Mesodermal cell (in vitro differentiated cells): Measurements from ENCODE around the gene SPOCK2.

Experiments
- H3K27ac ChIP-seq: 2 replicates; pipeline ENCODE4 v1.7.0; 2013; ENCODE audit warnings: mild to moderate bottlenecking, low read depth, low read length, moderate library complexity; ENCODE audit not compliant: severe bottlenecking
- H3K36me3 ChIP-seq: 2 replicates; pipeline ENCODE4 v1.7.1; 2013; ENCODE audit warnings: mild to moderate bottlenecking, low read length, moderate library complexity; ENCODE audit not compliant: control insufficient read depth, insufficient read depth
- H3K4me1 ChIP-seq: one replicate; pipeline ENCODE4 v1.7.1; 2013; ENCODE audit warnings: mild to moderate bottlenecking, low read length; ENCODE audit not compliant: insufficient read depth, control insufficient read depth, poor library complexity, severe bottlenecking
- H3K4me3 ChIP-seq: 2 replicates; pipeline ENCODE4 v1.7.0; 2013; ENCODE audit warnings: low read length, control low read depth, mild to moderate bottlenecking; ENCODE audit not compliant: insufficient read depth, poor library complexity, severe bottlenecking; ENCODE audit errors: extremely low read depth
- H3K9me3 ChIP-seq: 2 replicates; pipeline ENCODE4 v1.7.1; 2013; ENCODE audit warnings: mild to moderate bottlenecking, low read length, moderate library complexity; ENCODE audit not compliant: control insufficient read depth
- WGBS, 2 experiments: methylation state at CpG; one replicate each; pipeline ENCODE4 v1.1.5; 2013; ENCODE audit warnings: missing lambda C conversion rate in 2 of 2; ENCODE audit not compliant: insufficient coverage in 2 of 2; 5-methylcytosine and 5-hydroxymethylcytosine counted together

SPOCK2 gene

DNA sequence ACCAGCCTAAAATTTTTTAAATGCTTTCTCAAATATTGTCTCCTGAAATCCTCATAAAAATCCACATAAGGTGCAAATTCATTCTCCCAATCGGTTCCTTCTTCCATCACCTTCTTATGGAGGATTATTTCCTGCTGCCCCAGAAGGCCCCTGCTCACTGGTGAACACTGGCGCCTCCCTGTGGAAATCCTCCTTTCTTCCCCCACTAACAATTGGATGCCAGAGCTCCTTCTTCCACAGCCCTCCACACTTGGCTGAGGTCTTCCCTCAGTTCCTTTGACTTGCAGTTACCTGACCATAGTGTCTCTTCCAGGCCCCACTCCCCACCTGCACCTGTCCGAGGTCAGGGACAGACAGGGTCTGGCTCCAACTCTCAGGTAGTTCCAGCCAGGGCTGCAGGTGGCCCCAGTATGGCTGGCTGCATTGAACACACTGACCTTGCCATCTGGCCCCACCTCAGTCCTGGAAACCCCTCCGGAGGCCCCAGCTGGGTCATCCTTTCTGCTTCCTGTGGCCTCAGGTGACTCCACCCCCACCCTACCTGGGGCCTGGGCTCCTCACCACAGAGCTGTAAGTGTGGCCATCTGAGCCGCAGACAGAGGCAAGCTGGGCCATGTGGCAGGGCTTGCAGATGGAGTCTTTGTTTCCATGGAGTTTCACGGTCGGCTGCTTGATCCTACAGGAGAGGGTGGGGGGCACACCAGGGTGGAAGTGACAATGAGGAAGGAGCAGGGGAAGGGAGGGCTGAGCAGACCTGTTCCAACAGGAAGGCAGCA is 18.4 kb downstream of the SPOCK2 start:
- 86 to 91% methylated on average over 7 of the region's 7 CpGs for WGBS, 2 experiments
- Histone ChIP-seq H3K27ac (no peak overlapping the region), H3K36me3 (no peaks in the 10 kb centered on the region), H3K9me3 (no peaks in the 10 kb centered on the region), H3K4me1 (no peaks in the 10 kb centered on the region), H3K4me3 (no peak overlapping the region)

DNA sequence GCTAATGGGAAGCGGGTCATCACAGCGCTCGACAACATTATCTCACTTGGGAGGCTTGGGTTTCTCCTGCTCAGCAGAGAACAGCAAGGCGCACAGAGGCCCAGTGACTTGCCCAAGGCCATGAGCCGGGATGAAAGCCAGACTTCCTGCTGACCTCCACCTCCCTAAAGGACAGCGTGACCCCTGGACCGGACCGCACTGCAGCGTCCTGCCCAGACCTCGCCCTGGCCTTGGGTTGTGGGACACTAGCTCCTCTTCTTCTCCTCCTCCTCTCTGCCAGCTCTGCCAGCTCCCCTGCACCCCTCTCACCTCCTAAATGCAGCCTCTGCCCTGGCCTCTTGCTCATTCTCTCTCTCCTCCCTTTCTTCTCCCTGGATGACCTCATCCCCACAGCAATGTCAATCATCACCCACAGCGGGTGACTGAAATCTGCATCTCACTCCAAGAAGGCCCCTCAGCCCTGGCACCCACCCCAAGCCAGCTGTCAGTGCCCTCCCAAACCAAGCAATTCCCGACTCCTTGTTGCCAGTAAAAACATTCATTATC is 19.4 kb downstream of the SPOCK2 start:
- no peak overlapping the region for H3K4me3 ChIP-seq
- 65 to 67% methylated on average over 12 of the region's 12 CpGs for WGBS, 2 experiments
- H3K4me1 ChIP-seq, result no peaks in the 10 kb centered on the region
- no peaks in the 10 kb centered on the region for H3K9me3 ChIP-seq
- no peaks in the 10 kb centered on the region for H3K36me3 ChIP-seq
- no peak overlapping the region for H3K27ac ChIP-seq

DNA sequence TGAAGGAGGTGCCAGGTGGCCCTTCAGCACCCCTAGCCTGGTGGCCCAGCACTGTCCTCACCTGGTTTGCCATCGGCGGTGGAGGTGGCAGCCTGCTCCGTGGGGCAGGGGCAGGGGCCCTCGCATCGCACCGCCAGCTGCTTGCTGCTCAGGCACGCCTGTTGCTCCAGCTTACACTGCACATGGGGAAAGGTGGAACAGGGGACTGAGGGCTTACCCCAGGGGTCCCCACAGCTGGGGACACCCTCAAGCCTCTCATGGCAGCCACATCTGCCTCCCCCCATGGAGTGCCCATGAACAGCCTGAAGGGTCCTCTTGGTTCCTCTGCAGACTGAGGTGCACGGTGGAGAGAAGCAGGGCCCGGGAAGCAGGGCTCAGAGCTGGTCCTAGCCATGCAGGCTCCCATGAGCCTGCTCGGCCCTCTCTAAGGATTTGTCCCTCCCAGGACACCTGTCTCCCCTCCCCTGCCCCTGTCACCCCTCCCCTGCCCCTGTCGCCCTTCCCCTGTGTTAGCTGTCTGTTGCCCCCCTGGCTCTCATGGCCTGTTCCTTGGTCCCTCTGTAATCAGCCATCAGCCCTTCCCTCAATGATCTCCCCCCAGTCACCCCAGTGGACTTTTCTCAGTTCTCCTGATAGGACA is 20.1 kb downstream of the SPOCK2 start:
- no peak overlapping the region for H3K4me3 ChIP-seq
- H3K4me1 ChIP-seq, result no peaks in the 10 kb centered on the region
- H3K9me3 ChIP-seq, result no peaks in the 10 kb centered on the region
- 95 to 98% methylated on average over 5 to 11 of the region's 11 CpGs for WGBS, 2 experiments
- H3K27ac ChIP-seq, result no peak overlapping the region
- no peaks in the 10 kb centered on the region for H3K36me3 ChIP-seq

DNA sequence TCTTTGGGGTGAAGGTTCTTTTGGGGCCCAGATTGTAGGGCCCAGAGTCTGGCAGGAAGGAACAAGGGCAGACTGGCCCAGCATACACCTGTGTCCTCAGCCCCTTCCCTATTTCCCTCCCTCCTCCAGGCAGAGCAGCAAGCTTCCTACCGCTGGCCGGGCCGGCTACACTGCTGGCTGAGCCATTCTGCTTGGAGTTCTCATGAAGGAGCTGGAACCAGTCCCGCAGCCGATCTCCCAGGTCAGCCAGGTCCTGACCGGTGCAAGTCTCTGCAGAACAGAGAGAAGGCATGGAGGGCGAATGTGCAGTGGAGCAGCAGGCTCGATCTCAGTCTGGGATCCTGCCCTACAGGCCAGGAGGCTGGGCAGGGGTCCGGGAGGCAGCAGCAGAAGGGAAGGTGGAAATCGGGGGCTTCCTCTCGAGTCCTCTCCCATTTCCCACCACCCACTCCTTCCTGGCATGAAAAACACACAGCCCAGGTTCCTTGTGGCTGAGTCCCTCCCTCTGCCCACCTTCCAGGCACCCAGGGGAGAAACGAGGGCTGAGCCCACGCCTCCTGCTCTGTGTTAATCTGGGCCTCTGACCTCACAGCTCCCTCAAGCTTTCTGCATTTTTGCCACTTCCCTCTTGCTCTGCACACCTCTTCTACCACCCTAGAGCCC is 20.8 kb downstream of the SPOCK2 start:
- Histone ChIP-seq H3K9me3 (no peaks in the 10 kb centered on the region), H3K4me3 (no peak overlapping the region), H3K27ac (no peak overlapping the region), H3K36me3 (no peaks in the 10 kb centered on the region), H3K4me1 (no peaks in the 10 kb centered on the region)
- WGBS, 2 experiments, result 89 to 92% methylated on average over 9 to 12 of the region's 13 CpGs

DNA sequence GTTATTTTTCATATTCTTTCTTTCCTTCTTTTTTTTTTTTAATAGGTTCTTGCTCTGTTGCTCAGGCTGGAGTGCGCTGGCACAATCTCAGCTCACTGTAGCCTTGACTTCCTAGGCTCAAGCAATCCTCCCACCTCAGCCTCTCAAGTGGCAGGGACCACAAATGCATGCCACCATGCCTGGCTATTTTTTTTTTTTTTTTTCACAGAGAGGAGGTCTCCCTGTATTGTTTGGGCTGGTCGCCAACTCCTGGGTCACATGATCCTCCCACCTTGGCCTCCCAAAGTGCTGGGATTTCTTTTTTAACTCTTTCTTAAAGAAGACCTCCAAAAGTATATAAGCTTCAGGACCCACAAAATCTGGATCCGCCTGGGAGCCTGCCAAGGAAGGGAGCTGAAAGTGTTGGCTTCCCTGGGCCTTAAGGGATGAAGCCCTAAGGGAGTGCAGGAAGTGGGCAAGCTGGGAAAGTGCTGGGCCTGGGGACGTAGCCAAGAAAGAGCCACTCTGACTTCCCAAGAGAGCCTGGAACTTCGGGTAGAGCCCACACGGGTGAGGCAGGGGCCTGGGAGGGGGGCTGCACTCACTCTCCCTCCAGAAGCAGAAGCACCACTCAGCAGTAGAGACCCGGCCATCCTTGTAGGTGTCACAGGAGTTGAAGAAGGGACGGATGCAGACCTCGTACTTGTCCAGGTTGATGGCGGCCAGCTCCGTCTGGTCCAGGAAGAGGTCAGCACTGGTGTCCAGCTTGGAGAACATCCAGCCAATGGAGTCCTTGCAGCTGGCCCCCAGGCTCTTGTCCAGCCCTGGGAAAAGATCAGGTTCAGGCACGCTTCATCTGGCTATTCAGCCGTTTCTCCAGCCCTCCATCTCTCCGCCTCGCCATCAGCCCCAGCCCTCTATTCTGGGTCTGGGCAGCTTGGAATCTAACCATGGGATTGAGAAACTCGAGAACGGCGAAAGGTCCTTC is 21.8 kb downstream of the SPOCK2 start:
- Histone ChIP-seq H3K4me3 (no peak overlapping the region), H3K36me3 (no peaks in the 10 kb centered on the region), H3K27ac (no peak overlapping the region), H3K4me1 (no peaks in the 10 kb centered on the region), H3K9me3 (no peaks in the 10 kb centered on the region)
- WGBS, 2 experiments, result 88 to 92% methylated on average over 14 to 17 of the region's 18 CpGs

DNA sequence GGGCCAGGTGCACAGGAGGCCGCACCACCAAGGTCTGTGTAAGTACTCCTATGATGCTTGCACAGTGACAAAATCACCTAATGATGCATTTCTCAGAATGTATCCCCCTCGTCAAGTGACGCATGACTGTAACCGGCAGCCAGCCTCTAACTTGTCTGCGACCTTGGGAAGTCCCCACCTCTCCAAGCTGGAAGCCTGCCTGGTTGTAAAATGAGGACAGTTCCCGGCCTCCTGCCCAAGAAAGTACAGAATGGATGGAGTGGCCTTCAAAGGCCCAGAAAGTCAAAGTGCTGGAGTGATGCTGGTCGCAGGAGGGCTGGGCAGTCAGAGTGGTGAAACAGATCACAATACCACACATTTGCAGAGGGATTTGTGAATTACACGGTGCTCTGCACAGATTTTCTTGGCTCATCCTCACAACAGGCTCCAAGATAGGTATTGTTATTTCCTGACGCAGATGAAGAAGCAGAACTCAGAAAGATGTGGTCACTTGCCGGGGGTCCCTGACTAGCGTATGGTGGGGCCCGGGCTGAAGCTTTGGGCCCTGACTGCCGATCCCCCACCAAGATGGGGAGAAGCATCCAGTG is 22.8 kb downstream of the SPOCK2 start:
- Histone ChIP-seq H3K36me3 (no peaks in the 10 kb centered on the region), H3K4me1 (peaks cover 4% of the 10 kb centered on the region), H3K27ac (no peak overlapping the region), H3K4me3 (no peak overlapping the region), H3K9me3 (no peaks in the 10 kb centered on the region)
- 95% methylated on average over 12 of the region's 13 CpGs for WGBS, 2 experiments

DNA sequence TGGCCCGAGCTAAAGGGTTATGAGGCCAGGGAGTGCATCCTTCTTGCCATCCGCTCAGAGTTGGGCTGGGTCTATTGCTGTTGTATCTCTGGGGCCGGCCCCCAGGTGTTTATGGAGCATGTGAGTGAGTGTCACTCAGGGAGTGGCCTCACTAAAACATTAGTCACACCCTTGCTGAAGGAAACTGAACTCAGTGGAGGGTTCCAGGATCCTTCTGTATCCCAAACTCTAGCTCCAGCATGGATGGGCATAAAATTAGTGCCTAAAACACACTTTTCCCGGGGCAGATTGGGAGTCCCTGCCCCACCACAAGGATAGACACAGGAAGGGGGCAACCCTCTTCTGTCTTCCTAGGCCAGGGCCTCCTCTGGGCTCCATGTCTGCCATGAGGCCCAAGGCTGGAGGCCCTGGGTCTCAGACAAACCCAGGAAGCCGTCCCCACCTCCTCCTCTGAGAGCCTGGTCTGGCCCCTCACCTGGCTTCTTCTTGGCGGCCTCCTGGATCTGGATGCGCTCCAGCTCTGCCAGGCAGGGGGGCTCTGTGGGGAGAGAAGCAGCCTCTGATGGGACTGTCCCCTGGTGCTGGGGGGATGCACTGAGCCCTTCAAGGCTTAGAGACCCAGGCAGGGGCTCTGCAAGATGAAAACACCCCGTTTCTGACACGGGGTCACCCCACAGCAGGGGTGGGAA is 24.5 kb downstream of the SPOCK2 start:
- WGBS, 2 experiments, result 64 to 80% methylated on average over 4 to 6 of the region's 9 CpGs
- no peak overlapping the region for H3K27ac ChIP-seq
- H3K4me1 ChIP-seq, result peaks cover 12% of the 10 kb centered on the region
- no peaks in the 10 kb centered on the region for H3K9me3 ChIP-seq
- H3K4me3 ChIP-seq, result no peak overlapping the region
- H3K36me3 ChIP-seq, result no peaks in the 10 kb centered on the region

DNA sequence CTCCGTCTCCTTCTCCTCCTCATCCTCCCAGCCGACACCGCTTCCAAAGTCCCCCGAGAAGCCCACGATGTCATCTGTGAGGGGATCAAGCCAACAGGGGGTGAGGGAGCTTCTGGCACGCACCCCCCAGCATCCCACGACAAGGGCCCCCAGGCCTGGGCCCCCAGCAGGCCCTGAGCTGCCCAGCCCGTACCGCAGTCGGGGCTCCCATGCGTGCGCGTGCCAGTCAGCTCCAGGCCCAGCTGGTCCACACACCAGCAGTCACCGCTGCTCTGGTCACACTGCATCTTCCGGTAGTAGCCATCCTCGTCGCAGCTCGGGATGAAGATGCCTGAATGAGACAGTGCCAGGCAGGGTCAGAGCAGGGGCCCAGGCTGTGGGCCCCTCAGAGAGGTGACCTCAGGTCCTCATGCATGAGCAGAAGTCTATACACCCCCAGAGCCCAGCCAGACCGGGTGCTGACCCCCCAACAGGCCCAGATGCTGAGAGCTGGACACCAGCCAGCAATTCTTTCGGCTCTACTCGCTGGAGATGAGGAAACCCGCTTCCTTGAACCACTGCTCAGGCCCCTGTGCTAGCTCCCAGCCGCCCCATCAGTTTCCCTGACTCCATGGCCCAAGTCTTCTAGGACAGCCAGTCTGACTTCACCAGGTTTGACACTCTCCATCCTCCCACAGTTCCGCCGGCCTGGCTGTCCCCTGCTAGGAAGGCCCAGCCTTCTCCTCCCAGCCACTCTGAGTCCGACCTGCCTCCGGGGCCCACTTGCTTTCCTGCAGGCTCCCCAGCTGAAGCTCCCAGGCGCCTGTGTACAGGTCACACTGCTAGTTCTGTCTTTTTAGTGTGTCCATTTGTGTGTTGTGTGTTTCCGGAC is 25.3 kb downstream of the SPOCK2 start:
- Histone ChIP-seq H3K27ac (no peak overlapping the region), H3K4me3 (no peak overlapping the region), H3K4me1 (peaks cover 12% of the 10 kb centered on the region), H3K36me3 (no peaks in the 10 kb centered on the region), H3K9me3 (no peaks in the 10 kb centered on the region)
- WGBS, 2 experiments, result 92 to 94% methylated on average over 19 to 25 of the region's 29 CpGs

DNA sequence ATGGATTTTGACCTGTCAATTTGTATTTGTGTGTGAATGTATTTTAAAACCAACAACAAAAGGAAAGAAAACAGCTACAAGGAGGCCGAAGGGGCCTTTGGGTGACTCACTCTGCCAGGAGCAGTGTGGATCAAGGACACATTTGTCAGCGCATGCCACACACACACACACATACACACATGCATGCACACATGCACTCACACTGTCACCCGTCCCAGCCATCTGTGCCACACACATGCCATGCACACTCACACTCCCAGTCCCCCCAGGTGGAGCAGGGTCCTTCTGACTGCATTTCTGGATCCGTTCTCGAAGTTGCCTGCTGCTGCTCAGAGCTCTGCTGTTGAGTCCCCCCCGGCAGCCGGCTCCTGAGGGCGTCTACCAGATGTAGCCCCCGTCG is 26.0 kb downstream of the SPOCK2 start:
- peaks cover 12% of the 10 kb centered on the region for H3K4me1 ChIP-seq
- WGBS, 2 experiments, result 91 to 93% methylated on average over 9 to 10 of the region's 10 CpGs
- no peak overlapping the region for H3K4me3 ChIP-seq
- no peaks in the 10 kb centered on the region for H3K9me3 ChIP-seq
- no peaks in the 10 kb centered on the region for H3K36me3 ChIP-seq
- no peak overlapping the region for H3K27ac ChIP-seq
